Adrenal gland (tissue), 5 donors: Measurements from ENCODE around the gene CD53.

ENCODE experiments used
- CTCF ChIP-seq, 6 experiments: fragments of 450-650 bp in 4 of 6; fragments of 200-600 bp in 2 of 6; sonication (generic) in 1 of 6; IDR thresholded peaks; 1 replicate in 5 of 6; 2 replicates in 1 of 6; pipeline versions ENCODE4 v1.5.1 to v1.8.0; 2016 to 2021; ENCODE audit warnings: antibody characterized with exemption in 6 of 6, mild to moderate bottlenecking in 2 of 6, moderate library complexity in 1 of 6
- POLR2A ChIP-seq, 2 donors: fragments of 450-650 bp; IDR thresholded peaks; one replicate each; pipeline ENCODE4 v1.6.1; 2017; ENCODE audit warnings: antibody characterized with exemption in 2 of 2, mild to moderate bottlenecking in 2 of 2, moderate library complexity in 1 of 2
- donor health status: DM: no; HTN: no; CAD: no.

- TF ChIP-seq CTCF (IDR thresholded peaks at IDR 0.05) (peak; percentile 30 to 56 (median 36)), POLR2A (IDR thresholded peaks at IDR 0.05) (no peak)
Observed at GRCh38 chr1:110829955-110830553, 42.9 kb upstream of the CD53 start.
